ENCODE results near the gene MAPK13. TPM values are rescaled to one million over a fixed set of nuclear protein-coding genes. Genes with fewer than 3 reads are reported as not detected.

The MAPK13 gene
- total RNA-seq, 6 experiments from 2014 or later = 5.7 to 12.4 (median 6.5) TPM

DNA sequence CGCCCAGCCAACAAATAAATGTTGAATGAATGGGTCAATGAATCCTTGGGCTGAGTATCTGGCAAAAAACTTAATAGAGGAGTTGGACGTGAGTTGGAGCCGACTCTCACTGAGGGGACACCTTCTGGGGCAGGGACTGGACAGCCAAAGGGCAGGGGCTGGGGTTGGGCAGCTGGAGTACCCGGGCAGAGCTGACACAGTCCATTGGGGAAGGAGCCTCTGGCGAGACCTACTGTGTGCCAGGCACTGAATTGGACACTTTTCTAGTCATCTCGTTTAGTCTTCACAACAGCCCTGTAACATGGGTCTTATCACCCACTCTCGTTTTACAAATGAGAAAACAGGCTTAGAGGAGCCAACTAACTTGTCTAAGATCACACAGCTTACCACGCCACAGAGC is 4.7 kb upstream of the MAPK13 start:
- peak overlapping the region; percentile 92 for H3K27ac Mint-ChIP-seq
- H3K36me3 Mint-ChIP-seq (ENCODE audit: low read depth) = 0 out of 2 replicates have a peak, but pooled peaks cover 3% of the 10 kb centered on the region
- DNase-seq = no peak
- peaks cover 66% of the 10 kb centered on the region for H3K4me1 Mint-ChIP-seq (ENCODE audit: low read depth)
- H3K27me3 Mint-ChIP-seq (ENCODE audit: insufficient read depth) = no peaks in the 10 kb centered on the region; the same call in 1 of the 2 replicates
- H3K9me3 Mint-ChIP-seq = no peaks in the 10 kb centered on the region
- no peak overlapping the region for H3K4me3 Mint-ChIP-seq
- TF ChIP-seq, protein P1, sequence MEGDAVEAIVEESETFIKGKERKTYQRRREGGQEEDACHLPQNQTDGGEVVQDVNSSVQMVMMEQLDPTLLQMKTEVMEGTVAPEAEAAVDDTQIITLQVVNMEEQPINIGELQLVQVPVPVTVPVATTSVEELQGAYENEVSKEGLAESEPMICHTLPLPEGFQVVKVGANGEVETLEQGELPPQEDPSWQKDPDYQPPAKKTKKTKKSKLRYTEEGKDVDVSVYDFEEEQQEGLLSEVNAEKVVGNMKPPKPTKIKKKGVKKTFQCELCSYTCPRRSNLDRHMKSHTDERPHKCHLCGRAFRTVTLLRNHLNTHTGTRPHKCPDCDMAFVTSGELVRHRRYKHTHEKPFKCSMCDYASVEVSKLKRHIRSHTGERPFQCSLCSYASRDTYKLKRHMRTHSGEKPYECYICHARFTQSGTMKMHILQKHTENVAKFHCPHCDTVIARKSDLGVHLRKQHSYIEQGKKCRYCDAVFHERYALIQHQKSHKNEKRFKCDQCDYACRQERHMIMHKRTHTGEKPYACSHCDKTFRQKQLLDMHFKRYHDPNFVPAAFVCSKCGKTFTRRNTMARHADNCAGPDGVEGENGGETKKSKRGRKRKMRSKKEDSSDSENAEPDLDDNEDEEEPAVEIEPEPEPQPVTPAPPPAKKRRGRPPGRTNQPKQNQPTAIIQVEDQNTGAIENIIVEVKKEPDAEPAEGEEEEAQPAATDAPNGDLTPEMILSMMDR (IDR thresholded peaks at IDR 0.05) = no peak

DNA sequence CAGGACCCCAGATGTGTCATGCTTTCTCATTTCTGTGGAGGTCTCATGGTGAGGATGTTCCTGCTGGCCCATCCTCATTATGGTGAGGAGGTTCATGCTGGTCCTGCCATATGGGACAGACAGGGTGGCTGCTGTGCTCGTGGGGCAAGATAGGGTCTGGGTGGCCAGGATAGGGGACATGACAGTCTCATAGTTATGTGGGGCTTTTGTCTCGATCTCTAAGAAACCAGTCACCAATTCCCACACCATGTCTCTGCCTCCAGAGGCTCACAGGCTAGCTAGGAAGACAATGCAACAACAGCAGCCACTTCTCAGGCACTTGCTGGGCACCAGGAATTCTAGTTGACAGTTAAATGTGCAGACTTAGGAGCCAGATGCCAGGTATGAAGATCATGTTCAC is 4.2 kb upstream of the MAPK13 start:
- H3K36me3 Mint-ChIP-seq (ENCODE audit: low read depth) = no peaks in the 10 kb centered on the region
- DNase-seq = no peak
- H3K4me3 Mint-ChIP-seq = no peak overlapping the region
- peaks cover 66% of the 10 kb centered on the region for H3K4me1 Mint-ChIP-seq (ENCODE audit: low read depth)
- no peaks in the 10 kb centered on the region; the same call in 1 of the 2 replicates for H3K27me3 Mint-ChIP-seq (ENCODE audit: insufficient read depth)
- H3K9me3 Mint-ChIP-seq = no peaks in the 10 kb centered on the region
- peak overlapping the region; percentile 92 for H3K27ac Mint-ChIP-seq
- TF ChIP-seq, protein P1 (IDR thresholded peaks at IDR 0.05) = no peak

DNA sequence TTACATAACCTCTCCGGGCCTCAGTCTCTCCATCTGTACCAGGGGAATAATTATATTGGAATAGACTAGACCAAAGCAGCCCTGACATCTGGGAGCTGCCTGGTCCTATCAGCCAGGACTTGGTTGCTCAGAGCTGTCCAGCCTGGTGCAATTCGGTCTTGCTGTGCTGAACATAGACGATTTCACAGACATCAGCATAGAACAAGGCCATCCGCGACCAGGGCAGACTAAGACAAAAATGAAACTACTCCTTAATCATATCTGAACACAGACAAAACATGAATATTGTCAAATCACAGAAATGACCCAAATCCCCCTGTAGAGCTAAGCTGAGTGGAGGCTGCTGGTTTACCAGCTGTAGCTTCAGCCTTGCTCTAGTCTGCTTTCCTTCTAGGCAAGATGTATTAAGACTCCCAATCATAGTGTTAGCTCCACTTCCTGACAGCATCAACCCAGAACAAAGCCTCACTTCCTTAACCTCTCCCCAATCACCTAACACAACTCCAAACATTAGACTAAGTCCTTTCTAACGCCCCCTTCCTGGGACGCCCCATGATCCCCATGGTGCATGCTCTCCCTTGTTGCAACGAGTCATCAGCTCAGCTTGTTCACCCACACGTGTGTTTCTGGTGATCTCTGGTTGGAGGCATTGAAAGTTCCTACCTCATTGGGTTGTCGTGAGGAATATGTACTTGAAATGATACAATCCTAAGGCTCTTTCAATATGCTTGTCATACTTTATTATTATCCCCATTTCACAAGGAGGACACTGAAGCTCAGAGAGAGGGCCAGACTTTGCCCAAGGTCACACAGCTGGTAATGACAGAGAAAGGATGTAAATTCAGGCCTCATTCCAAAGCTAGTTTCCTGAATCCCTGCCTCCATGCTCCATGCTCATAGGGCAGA is 3.5 kb upstream of the MAPK13 start:
- Mint-ChIP-seq H3K4me1 (ENCODE audit: low read depth) (peaks cover 67% of the 10 kb centered on the region), H3K27me3 (ENCODE audit: insufficient read depth) (no peaks in the 10 kb centered on the region; the same call in 1 of the 2 replicates), H3K4me3 (peak overlapping the region; percentile 10), H3K27ac (peak overlapping the region; percentile 92), H3K9me3 (no peaks in the 10 kb centered on the region), H3K36me3 (ENCODE audit: low read depth) (no peaks in the 10 kb centered on the region)
- TF ChIP-seq, protein P1 (IDR thresholded peaks at IDR 0.05) = no peak
- peak; percentile 66 for DNase-seq

DNA sequence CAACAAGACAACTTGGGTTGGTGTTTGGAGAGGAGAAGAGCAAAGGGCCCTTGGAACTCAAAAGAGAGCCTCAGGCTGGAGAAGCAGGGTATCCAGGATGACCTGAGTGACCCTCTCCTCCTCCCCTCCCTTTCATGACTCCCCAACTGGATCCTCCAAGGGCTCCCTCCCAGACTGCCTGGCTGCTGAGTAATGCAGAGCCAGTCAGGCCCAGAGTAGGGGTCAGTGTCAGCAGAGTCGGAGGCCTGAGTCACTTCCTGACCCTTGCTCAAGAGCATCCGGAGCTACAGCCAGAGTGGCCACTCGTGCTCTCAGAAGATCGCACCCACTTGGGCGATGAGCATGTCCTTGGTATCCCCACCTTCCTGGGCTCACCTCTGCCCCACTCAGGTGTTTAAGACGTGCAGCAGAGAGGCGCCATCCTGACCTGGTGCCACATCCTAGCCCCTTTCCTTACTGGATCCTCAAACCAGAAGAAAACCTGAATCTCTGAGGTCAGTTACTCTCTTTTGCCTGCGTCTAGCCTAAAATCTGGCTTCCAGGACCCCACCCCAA is 2.8 kb upstream of the MAPK13 start:
- Mint-ChIP-seq H3K4me3 (peak overlapping the region; percentile 10), H3K9me3 (no peaks in the 10 kb centered on the region), H3K4me1 (ENCODE audit: low read depth) (peaks cover 74% of the 10 kb centered on the region), H3K36me3 (ENCODE audit: low read depth) (no peaks in the 10 kb centered on the region), H3K27me3 (ENCODE audit: insufficient read depth) (no peaks in the 10 kb centered on the region; the same call in 1 of the 2 replicates), H3K27ac (peak overlapping the region; percentile 92)
- TF ChIP-seq, protein P1 (IDR thresholded peaks at IDR 0.05) = no peak
- DNase-seq = peak; percentile 92

DNA sequence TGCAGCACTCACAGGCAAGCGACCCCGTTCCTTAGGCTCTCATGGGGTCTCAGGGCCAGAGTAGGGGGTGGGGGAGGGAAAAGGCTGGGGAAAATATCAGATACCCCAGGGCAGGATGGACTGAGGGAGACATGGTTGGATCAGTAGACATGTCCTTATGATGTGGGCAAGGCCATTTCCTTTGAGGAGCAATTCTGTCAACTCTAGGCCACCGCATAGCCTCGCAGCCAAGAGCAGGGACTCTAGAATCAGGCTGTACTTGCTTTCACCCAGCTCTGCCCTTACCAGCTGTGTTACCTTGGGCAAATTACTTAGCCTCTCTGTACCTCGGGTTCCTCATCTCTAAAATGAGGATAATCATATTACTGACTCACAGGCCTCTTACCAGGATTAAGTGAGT is 2.2 kb upstream of the MAPK13 start:
- Mint-ChIP-seq H3K36me3 (ENCODE audit: low read depth) (no peaks in the 10 kb centered on the region), H3K27ac (peak overlapping the region; percentile 92), H3K27me3 (ENCODE audit: insufficient read depth) (no peaks in the 10 kb centered on the region; the same call in 1 of the 2 replicates), H3K4me1 (ENCODE audit: low read depth) (peaks cover 80% of the 10 kb centered on the region), H3K4me3 (peak overlapping the region; percentile 10; the same call in 1 of the 2 replicates), H3K9me3 (no peaks in the 10 kb centered on the region)
- no peak for DNase-seq
- TF ChIP-seq, protein P1 (IDR thresholded peaks at IDR 0.05) = no peak
